ENCODE measurements around the gene FAM98C.
"Not testable (repeated sequence)": the region's sequence is repeated elsewhere in the genome, so short reads cannot be mapped to it uniquely, and the experiment has no call there.

The FAM98C gene

DNA sequence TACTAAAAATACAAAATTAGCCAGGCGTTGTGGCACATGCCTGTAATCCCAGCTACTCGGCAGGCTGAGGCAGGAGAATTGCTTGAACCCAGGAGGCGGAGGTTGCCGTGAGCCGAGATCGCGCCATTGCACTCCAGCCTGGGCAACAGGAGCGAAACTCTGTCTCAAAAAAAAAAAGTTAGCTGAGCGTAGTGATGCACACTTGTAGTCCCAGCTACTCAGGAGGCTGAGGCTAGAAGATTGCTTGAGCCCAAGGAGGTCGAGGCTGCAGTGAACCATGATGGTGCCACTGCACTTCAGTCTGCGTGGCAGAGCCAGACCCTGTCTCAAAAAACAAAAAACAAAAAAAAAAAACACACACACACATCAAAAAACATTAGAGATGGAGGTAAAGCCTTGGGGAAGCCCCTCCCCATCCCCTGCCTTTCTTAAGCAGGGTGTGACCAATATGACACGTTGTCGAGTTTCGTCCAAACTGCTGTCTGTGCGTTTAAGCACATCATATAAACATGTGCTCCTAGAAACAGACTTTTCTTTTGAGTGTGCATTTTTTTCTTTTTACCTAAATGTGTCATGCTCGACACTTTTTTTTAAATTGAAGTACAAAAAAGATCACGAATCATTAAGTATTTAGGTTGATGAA is 24.3 kb downstream of the FAM98C start:
- not testable (repeated sequence) for DNase-seq (ENCODE audit: low spot score)

- no peak for DNase-seq (ENCODE audit: low spot score)
Measured at GRCh38 chr19:38429055-38429810, 26.3 kb downstream of the FAM98C start.

GRCh38 chr19:38429811-38430156 is 26.9 kb downstream of the FAM98C start:
- DNase-seq (ENCODE audit: low spot score) = no peak

DNA sequence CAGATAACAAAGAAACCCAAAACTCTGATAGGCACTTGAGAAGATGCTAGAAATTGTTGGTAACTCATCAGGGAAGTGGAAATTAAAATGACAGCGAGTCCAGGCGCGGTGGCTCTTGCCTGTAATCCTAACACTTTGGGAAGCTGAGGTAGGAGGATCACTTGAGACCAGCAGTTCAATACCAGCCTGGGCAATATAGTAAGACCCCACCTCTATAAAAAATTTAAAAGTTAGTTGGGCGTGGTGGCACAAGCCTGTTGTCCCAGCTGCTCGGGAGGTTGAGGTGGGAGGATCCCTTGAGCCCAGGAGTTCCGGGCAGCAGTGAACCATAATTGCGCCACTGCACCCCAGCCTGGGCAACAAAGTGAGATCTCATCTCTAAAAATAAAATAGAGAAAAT is 28.0 kb downstream of the FAM98C start:
- no peak for DNase-seq (ENCODE audit: low spot score)

GRCh38 chr19:38433268-38433733 is 30.4 kb downstream of the FAM98C start, which contains the start of gene RYR1:
Gene RYR1 (plus strand): TSS chr19:38433691. CDS start chr19:38433830, 139 bp downstream.
- peak; percentile 73 for DNase-seq (ENCODE audit: low spot score)

- DNase-seq (ENCODE audit: low spot score) = no peak
Measured at GRCh38 chr19:38434549-38435051, 31.7 kb downstream of the FAM98C start.

DNA sequence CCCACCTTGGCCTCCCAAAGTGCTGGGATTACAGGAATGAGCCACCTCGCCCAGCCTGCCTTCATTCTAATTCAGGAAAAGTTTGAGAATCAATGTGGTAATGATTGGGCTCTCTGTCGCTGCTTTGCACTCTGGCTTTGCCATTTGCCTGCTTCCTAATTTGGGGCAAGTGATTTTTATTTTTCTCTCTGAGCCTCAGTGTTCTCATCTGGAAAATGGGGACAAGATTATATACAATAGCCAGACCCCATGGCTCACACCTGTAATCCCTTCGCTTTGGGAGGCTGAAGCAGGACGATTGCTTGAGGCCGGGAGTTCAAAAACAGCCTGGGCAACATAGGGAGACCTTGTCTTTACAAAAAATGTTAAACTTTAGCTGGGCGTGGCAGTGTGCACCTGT is 34.4 kb downstream of the FAM98C start:
- no peak for DNase-seq (ENCODE audit: low spot score)

DNA sequence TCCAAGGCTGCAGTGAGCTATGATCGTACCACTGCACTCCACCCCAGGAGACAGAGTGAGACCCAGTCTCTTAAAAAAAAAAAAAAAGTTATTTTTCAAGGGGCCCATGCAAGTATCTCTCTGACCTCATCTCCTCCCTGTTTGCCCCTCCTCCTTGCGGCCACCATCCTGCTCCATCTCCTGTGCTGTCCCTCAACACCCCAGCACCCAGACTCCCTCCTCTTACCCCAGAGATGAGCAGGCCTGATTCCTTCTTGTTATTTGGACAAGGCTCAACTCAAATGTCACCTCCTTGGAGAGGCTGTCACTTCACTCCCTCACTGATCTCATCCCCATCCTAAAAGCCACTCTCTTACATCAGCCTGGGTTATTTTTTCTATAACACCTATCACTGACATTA is 35.0 kb downstream of the FAM98C start:
- DNase-seq (ENCODE audit: low spot score) = no peak

DNA sequence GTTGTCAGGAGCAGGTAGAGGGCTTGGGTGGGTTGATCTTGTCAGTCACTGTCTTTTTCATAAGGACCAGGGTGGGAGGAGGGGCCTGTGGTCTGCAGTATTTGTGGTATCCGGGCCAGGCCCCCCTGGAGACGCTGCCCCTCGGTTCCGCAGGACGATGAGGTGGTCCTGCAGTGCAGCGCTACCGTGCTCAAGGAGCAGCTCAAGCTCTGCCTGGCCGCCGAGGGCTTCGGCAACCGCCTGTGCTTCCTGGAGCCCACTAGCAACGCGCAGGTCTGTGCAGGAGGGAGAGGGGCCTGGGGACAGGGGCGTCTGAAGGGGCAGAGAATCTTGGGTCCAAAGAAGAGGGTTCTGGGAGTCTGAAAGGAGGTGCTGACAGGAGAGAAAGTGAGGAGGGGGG is 37.7 kb downstream of the FAM98C start:
- no peak for DNase-seq (ENCODE audit: low spot score)

DNA sequence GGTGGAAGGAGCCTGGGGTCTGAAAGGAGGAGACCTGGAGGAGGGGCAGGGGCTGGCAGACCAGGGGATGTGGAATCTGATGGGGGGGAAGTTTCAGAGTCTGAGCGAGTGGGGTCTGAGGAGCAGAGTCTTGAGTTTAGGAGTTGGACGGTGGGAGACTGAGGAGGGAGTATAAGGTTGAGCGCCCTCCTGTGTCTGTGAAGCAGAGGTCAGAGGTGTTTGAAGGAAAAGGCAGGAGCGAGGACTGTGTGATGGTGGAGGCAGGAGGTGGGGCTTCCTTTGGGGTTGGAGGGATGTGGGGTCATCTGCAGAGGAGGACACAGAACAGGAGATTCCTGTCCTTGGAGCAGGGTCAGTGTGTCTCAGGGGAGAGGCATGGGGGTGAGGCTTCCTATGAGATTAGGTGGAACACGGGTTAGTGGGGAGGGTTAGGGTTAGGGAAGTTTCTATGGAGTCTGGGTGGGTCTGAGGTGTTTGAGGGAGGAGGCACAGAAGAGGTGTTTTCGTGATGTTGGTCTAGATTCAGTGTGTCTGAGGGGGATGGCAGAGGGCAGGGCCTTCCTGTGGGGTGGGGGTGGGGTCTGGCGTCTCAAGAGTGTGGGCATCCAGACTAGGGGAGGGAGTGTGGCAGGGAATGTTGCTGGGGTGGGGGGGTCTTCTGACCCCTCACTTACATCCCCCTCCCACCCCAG is 38.9 kb downstream of the FAM98C start:
- DNase-seq (ENCODE audit: low spot score) = no peak

DNA sequence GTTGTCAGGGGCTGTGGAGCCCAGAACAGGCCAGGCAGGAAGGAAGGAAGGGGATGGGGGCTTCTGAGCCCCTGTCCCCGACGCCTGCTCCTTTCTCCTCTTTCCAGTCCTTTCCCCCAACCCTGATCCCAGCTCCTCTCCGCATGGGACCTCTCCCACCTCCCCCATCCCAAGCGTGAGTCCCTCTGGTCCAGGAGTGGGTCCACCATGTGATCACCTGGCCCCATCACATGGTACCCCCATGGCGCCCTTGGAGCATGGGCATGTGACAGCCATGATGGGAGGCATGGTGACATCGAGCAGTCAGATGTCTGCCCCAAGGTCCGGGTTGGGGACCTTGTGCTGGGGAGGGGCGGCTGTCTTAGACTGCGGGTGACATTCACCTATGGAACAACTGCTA is 39.8 kb downstream of the FAM98C start:
- no peak for DNase-seq (ENCODE audit: low spot score)

DNA sequence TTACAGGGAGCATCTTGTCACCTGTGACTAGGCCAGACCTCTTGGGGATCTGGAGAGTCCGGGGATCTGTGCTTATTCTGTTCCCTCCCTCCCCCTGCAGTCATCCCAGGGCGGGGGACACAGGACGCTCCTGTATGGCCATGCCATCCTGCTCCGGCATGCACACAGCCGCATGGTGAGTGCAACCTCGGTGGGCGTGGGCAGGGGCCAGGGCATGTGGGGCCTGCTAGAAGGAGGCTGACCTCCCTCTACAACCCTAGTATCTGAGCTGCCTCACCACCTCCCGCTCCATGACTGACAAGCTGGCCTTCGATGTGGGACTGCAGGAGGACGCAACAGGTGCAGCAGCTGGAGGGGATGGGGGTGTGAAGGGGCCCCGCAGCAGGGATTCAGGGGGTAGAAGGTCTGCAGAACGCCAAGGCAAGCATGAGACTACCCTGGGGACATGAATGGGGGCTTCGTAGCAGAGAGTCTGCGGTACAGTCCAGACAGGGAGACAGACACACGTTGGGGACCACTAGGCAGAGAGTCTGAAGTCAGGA is 40.6 kb downstream of the FAM98C start:
- no peak for DNase-seq (ENCODE audit: low spot score)

- no peak for DNase-seq (ENCODE audit: low spot score)
Measured at GRCh38 chr19:38444026-38444425, 41.1 kb downstream of the FAM98C start.

DNA sequence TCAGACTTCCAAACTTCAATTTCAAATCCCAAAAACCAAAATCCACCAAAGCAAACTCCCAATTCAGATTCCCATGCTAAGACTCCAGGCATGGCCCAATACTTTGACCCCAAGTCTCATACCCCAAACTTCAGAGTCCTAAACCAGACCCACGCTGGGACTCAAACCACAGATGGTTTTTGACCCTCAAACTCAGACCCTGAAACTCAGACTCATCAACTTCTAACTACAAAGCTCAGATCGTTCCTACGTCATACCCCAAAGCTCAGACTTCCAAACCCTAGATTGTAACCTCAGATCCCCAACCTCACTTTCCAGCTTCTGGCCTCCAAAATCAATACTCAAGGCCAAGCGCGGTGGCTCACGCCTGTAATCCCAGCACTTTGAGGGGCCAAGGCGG is 42.5 kb downstream of the FAM98C start:
- no peak for DNase-seq (ENCODE audit: low spot score)

DNA sequence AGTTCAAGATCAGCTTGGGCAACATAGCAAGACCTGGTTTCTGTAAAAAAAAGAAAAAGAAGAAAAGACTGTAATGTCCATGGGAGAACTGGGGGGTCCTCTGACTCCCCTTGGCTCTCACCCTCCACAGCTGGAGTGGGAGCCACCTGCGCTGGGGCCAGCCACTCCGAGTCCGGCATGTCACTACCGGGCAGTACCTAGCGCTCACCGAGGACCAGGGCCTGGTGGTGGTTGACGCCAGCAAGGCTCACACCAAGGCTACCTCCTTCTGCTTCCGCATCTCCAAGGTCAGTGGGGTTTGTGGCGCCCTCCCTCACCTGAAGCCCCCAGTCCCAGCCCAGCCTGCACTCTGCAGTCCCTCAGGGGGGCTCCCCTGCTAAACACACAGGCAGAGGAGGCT is 45.3 kb downstream of the FAM98C start:
- no peak for DNase-seq (ENCODE audit: low spot score)

DNA sequence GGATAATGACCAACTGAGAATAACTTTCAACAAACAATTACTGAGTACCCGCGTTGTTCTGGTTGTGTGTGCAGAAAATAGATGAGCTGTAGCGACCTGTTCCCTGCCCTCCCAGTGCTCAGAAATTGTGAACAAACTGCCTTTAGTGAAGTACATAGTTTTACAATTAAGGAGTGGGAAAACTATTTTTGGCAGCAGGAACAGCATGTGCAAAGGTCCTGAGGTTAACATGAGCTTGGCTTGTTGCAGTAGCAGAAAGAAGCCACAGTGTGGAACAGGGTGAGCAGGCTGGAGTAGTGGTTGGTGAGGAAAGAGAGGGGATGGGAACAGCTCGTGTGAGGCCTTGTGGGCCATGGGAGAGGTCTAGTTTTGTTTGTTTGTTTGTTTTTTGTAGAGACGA is 46.6 kb downstream of the FAM98C start:
- no peak for DNase-seq (ENCODE audit: low spot score)

GRCh38 chr19:38451036-38451435 is 48.1 kb downstream of the FAM98C start:
- no peak for DNase-seq (ENCODE audit: low spot score)

DNA sequence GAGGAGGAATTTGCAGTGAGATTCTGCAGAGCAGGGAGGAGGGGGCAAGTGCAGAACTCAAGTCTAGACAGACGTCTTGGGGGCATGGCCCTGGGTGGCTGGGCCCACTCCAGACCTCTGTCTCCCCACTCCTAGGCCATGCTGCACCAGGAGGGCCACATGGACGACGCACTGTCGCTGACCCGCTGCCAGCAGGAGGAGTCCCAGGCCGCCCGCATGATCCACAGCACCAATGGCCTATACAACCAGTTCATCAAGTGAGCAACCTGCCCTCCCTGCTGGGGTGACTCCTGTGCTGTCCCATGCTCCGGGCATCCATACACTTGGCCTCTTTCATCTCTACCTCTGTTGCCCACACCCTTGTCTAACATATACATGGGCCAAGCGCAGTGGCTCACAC is 48.7 kb downstream of the FAM98C start:
- no peak for DNase-seq (ENCODE audit: low spot score)

DNA sequence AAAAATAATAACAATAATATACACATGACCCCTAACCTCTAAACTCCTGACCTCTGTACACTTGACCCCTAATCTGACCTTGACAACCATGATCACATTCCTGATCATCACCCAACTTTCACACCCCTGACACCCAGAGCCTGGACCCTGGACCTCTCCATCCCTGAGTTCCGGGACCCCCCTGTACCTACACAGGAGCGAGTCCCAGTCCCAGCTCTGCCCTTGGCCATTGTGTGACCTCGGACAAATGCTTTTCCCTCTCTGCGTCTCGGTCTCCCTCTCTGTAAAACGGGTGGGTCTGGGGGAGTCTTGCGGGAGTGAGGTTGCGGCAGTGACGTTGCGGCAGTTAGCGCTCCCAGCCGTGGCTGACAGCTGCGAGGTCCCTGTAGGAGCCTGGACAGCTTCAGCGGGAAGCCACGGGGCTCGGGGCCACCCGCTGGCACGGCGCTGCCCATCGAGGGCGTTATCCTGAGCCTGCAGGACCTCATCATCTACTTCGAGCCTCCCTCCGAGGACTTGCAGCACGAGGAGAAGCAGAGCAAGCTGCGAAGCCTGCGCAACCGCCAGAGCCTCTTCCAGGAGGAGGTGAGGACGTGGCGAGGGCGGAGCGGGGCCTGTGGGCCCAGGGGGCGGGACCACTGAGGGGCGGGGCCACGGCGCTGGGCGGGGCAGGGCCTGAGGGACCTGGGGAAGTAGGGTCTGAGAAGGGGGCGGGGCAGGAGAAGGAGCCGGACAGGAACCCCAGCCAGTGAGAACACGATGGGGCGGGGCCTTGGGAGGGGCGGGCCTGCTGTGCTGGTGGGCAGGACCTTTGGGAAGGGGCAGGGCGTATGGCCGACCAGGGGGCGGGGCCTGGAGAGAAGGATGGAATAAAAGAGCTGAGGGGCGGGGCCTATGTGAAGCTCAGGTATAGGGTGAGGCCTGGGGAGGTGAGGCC is 49.8 kb downstream of the FAM98C start:
- DNase-seq (ENCODE audit: low spot score) = no peak

- no peak for DNase-seq (ENCODE audit: low spot score)
Measured at GRCh38 chr19:38453596-38453995, 50.7 kb downstream of the FAM98C start.

GRCh38 chr19:38455031-38455430 is 52.1 kb downstream of the FAM98C start:
- DNase-seq (ENCODE audit: low spot score) = no peak

DNA sequence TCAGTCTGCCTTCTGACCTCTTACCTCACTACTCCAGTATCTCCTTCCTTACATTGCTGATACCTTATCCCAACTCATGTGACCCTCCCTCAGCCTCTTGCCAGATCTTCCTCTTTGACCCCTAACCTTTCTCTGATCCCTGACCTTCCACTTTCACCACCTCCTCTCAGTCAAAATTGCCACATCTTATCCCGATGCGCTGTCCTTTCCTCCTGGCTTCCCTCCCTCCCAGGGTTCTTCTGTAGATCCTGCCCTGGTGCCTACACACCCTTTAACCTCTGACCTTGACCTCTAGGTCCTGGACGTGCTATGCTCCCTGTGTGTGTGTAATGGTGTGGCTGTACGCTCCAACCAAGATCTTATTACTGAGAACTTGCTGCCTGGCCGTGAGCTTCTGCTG is 54.3 kb downstream of the FAM98C start:
- DNase-seq (ENCODE audit: low spot score) = no peak
